GM21447 (cell line): ENCODE results near the gene VAPA.

Source experiments
- ATAC-seq: cut with Tn5 transposase; IDR thresholded peaks from one replicate; pipeline ENCODE4 v1.9.1; 2021; ENCODE audit not compliant: unreplicated experiment

VAPA gene

DNA sequence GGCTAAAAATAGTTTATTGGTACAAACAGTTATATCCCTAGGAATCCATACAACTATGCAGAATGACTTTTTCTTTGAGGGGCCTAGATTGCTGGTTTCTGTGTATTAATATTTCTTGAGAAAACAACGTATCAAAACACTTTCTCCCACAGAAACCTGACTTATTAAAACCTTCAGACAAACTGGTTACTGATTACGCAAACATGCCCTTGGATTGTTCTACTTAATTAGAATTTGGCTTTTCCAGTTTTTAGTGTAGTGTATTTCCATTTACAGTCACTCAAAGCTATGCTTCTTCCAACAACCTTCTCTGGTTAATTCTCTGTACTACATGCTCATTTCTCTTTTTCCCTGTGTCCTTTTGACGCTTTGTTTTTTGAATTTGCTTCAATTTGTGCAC, 20.0 kb downstream of the VAPA start:
- ATAC-seq = no peak

DNA sequence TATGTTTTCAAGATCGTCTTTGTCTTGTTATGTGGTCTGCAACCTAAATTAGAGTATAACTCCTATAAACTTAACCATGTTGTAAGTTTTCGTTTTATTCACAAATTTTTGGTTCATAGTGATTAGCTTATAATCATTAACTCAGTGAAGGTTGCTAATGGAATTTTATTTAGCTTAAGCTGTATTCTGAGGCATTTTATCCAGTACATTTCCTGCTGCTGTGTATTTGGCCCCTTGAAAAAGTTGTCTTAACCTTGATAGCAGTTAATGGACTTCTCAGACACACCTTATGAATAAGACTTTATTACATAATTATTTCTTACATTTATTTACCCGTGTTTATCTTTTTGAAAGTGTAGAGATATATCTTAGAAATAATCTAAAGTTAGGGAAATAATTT, 20.5 kb downstream of the VAPA start:
- no peak for ATAC-seq

DNA sequence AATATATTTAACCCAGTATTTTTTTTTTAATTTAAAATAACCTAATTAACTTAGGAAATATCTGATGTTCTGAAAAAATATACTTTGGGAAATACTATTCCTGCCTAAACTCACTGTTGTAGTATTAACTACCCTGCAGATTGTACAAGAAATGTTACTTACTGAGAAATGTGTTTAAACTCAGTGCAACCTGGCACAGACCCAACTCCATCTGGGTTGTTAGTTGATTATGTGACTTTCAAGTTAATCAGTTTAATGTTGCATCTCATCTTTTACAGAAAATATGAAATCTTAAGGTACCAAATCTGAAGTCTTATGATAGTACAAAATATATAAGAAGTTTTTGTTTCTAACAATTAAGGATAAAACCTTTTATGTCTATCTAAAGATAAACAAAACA, 27.3 kb downstream of the VAPA start:
- no peak for ATAC-seq

DNA sequence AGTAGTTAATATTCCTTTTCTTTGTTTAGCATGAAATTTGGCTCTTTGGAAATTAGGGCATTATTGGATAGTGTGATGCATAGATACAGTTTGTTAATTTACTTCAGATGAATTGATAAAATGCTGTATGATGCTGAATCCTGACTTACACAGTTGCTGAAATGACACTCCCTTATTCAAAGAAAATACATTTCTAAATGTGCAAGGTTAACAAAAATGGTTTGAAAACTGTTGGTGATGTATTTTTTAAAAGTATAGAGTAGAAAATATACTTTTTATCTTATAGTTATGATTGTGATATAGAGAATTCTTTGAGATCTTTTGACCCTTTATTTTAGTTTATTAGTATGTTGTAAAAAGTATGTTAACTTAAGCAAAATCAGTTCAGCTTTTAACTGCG, 27.8 kb downstream of the VAPA start:
- no peak for ATAC-seq

DNA sequence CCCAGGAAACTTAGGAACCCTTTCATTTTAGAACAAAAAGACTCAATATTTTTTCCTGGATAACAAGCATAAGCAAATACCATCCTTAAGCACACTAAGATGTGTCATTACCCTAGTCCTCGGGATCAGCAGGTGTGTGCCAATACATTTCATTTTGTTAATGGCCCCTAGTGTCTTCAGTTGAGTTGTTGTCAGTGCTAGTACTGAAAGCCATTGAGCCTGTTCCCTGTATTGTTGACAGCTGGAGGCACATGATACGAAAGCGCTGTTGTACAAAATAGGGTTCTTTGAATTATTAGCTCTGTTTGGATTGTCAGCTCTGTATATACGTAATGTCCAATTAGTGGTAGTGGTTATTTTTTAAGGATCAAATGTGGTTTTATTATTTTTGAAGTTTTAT, 29.5 kb downstream of the VAPA start:
- ATAC-seq = no peak

DNA sequence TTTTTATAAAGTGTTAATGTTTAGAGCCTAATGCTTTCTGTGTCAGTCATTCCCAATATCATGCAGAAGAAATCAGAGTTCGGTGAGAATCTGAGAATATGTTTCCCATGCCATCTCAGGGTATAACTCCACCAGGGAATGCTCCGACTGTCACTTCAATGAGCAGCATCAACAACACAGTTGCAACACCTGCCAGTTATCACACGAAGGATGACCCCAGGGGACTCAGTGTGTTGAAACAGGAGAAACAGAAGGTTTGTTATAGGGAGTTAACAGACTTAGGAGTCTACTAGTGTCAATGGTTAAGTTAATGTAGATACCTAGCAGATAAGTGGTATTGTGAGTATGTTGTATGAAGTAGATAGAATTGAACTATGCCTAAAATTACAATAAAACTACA, 31.0 kb downstream of the VAPA start:
- ATAC-seq = no peak

DNA sequence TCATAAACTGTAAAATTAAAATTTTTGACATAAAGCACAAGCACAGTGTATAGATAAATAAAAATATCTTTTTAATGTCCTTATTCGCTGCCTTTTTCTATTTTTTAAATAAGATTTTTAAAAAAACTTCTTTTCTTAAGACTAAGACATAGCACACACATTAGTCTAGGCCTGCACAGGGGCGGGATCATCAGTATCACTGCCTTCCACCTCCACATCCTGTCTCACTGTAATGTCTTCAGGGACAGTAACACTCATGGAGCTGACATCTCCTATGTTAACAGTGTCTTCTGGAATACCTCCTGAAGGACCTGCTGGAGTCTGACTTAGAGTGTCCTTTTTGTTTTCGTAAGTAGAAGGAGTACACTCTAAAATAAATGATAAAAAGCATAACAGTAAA, 33.0 kb downstream of the VAPA start:
- ATAC-seq = no peak

DNA sequence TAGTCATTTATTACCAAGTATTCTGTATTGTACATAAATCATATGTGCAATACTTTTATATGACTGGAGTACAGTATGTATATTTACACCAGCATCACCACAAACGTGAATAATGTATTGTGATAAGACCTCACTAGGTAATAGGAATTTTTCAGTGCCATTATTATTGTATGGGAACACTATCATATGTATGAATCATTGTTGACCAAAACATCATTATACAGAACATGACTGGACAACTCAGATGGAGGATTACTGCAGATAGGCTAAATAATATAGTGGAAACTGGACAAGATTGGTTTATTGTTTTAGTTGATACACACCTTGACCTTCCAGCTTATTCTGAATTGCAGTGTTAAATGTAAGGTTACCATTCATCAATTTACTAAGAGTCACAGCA, 33.4 kb downstream of the VAPA start:
- no peak for ATAC-seq

DNA sequence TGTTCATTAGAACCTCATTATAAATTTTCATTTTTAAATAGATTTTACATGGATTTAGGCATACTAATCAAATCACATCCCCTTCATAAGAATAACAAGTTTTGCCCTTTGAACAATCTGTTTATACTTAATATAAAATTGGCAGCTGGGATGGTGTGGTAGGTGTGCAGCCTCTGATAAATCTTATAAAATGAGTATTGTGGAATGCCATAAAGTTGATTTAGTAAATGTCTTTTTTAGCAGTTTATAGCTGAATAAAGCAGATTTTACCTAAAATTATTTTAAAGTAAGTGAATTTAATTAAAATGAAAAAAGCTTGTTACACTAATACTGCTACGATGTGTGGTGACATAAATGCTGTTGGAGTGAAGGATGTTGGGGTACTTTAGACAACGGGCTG, 35.5 kb downstream of the VAPA start:
- no peak for ATAC-seq

DNA sequence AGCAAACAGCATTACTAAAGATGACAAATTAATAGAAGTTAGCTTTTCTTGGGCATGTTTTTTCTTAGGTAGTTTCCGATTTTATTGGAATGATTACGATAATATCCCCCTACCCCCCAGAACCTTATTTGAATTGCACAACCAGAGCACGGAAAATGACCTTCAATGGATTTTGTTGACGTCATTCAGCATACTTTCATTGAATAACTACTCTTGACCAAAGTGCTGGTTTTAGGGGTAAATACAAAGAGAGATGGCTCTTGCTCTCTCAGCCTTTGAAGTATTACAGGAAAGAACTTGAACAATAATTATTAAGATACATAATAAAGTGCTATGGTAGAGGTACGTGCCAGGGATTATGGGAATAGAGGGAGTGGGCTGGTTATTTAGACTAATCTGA, 36.0 kb downstream of the VAPA start:
- ATAC-seq = no peak

DNA sequence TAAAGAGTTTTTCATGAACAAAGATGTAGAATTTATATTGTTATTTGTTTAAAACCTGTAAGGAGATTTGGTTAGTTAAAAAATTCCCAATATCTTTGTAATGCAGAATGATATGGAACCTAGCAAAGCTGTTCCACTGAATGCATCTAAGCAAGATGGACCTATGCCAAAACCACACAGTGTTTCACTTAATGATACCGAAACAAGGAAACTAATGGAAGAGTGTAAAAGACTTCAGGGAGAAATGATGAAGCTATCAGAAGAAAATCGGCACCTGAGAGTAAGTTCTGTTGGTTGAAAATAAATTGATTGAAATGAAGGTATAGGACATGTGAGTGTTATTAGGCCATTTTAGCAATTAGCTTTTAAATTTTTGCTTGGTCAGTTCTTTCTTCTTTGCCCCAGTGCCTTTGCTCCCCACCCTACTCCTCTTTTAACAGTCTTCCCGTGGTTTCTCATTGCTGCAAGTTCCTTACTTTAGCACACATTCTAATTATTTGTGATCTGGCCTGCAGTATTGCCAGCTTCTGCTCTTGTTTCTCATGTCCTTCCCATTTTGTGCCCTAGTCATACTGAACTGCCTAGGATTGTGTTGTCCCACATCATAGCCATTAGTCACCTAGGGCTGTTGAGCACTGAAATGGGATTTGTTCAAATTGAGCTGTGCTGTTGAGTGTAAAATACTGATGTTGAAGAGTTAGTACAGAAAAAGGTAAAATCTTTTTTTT, 36.6 kb downstream of the VAPA start:
- no peak for ATAC-seq

DNA sequence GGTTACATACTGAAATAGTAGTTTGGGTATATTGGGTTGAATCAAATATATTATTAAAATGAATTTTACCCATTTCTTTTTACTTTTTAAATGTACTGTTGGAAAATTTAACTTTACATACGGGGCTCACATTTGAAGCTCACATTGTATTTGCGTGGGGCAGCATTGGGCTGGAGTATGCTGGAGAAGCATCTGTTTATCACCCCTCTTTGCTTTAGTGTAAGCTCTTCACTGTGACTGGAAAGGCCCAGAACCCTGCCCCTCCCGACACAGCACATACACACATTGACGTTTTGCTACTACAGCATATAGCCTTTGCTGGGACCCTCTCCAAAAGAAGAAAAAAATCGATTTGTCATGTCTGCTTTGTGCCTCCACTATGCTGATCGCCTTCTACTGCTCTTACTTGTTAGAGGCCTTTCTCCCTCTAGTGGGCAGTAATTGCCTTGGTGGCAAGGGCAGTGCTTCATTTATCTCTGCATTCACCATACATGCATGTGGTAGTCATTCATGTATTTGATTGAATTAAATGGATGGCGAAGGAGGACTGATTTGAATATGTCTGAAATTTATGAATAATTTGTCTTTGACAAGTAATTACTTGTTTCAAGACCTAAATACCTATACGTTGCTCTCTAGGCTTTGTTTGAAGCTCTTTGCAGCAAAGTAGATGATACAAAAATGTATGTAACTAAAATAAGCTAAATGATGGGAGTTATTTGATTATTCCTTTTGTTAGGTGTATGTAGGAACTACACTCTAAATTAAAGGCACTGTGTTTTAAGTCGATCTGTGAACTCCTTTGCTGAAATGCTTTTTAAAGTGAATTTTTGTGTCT, 37.4 kb downstream of the VAPA start:
- no peak for ATAC-seq

DNA sequence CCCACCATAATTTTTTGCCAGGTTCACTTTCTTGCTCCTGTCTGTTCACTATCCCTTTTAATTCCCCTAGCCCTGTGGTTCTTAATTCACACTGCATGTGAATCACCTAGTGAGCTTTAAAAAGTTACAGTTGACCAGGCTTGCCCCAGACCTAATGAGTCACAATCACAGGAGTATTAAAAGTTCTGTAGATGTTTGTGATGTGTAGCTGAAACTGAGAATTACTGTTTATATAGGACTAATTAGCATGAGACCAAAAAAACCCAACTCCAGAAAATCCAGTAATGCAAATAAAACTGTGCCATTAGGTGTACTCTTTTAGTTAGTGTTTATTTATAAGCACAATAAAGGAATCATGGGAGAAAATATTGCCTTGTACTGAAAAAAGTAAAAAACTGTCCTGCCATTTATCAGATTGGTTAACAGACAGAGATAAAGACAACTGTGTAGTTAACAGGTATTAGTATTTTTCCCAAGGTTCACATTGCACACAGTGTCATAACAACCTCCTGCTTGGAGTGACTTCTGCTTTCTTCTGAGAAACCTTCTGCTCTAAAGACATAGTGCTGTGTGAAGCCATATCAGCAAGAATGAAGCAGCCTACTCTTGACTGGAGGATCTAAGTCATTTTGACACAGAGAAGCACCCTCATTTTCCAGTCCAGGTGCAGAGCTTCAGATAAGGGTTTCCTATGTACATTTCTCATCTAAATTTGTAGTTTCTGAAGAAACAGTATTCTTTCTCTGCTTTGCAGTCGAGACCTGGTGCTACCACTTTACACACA, 39.0 kb downstream of the VAPA start:
- no peak for ATAC-seq

DNA sequence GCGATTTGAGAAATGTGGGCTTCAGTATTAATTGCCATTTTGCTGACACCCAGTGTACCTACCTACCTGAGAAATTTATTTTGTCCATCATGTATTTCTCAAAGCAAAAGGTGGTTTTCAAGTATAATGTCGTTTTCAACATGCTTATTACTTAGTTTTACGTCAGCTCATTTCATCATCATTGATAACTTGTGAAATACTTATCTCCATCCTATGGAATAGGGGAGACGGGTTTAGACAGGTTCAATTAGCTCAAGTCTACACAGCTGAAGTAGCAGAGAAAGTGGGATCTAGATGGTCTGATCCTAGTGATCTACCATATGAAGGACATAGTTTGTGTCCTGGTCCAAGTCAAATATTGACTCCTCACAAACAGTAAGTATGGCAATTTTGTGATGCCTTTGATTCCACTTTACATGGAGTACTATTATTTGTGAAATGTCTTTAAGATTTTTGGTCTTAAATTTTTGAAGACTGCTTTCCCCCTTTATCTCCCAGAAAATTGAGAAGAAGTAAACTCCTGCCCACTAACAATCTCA, 45.1 kb downstream of the VAPA start:
- ATAC-seq = no peak

DNA sequence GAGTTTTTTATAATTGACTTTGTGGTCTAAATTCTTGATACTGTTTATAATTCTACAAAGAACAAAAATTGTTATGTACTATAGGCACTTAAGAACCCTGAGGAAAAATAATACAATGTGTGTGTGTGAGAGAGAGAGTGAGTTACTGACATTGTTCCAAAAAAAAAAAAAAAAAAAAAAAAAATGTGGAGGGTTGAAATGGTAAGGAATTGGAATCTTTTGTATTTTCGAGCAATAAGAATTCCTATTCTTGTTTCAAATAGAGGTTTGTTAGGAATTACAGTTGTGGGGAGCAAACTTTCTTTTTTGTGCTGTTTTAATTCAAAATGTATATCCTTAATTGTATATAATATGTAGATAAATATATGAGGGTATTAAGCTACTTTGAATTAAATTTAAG, 45.7 kb downstream of the VAPA start:
- ATAC-seq = no peak

DNA sequence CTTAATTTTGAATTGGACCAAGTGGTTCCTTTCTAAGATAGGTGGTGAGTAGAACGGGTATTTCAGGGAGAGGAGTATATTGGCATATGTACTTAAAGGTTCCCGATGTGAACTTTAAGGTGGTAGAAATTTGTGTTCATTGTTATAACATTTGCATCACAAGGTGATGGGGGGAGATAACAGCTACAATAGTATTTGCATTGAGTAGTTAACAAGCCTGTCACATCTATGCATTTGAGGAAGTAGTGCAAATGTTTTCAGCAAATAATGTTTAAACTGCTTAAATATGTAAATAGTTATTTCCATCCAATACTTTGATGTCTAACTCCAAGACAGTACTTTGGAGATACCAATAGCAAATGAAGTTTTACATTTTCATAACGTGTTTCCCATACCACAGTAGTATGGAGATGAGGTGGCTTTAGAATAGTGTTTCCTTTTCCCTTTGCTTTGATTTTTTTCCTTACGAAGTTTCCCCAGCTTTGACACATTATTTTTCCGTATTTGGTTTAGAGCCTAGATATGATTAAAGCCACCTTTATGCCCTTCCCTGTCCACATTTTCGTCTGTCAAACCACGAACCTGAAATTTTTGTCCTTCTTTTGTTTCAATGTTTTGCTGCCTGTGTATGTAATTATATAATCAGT, 46.6 kb downstream of the VAPA start:
- ATAC-seq = no peak

DNA sequence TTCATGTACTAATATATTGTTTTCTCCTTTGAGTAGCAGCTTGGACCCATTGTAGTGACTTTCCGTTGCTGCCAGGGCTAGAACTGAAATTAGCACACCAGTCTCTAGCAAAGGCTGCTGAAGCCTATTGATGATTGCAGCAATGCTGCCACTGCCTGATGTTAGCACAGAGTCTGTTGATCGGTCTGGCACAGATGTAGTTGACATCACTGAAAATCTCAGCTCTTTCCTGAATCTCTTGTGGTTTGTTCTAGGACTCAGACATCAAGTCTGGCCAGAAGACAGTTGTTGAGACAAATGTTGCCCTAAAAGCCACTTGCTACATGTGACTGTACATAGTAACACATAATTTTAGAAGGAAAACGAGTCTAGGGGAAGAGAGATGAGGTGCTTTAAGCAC, 47.2 kb downstream of the VAPA start:
- ATAC-seq = no peak

DNA sequence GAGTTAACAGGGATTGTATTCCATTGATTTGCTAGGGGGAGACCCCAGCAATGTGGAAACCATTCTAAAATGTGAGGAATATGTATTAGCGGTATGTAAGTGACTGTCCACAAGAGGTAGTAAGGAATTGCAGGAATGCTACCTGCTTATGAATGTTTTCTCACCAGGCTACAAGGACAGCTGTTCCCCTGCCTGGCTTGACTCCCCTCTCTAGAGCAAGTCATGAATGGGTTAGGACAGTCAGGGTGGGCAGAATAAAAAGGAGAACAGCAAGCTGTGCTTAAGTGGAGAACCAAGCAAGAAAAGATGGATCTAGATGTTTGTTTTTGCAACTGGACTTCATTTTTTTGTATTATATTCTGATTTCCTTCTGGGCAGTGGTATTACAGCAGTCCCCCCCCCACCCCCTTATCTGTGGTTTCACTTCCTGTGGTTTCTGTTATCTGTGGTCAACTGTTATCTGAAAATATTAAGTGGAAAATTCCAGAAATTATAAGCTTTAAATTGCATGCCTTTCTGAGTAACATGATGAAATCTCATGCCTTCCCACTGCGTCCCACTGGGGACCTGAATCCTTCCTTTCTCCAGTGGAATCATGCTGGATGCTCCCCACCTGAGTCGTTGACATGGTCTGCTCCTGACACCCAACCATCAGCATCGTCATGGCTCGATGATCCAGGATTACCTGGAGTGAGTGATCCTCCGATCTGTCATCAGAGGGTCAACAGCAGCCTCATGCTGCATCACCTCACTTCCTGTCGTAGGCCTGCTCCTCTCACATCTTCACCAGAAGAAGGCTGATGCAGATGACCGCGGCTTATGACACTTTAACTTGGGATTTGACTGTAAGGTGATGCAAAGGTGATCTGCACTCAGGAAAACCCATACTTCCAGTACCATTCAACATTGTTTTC, 52.2 kb downstream of the VAPA start:
- no peak for ATAC-seq

DNA sequence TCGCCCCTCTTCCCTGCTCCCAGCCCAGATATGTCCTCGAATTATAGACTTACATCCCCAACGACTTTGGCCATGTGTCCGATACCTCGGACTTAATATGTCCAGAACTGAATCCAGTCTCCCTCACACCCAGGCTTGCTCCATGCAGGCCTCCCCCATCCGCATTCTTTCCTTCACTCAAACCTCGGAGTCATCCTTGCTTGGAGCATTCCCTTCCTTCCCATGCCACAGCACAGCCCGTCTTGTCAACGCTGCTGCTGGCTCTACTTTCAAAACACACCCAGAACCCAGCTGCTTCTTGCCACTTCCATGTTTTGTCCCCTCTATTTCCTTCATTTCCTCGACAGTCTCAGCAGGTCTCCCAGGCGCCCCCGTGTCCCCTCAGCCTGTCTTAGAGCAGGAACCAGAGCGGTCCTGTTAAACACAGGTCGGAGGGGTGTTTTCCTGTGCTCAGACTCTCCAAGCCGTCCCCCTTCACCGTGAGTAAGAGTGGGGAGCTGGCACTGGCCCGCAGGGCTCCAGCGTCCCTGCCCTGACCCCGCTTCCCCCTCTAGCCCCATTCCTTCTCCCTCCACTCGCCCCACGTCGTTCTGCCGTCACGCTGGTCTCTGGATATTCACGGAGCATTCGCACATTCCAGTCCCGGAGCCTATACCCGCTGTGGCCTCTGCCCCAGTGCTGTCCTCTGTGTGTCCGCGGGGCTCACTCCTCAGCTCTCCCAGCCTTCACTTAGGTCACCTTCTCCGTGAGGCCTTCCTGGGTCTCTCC, 54.4 kb downstream of the VAPA start:
- ATAC-seq = no peak
